HG03045 (cell line): ENCODE data around the gene SRRM3.
"Not testable (repeated sequence)": the region's sequence is repeated elsewhere in the genome, so short reads cannot be mapped to it uniquely, and the experiment has no call there.

Source experiments
- ATAC-seq: cut with Tn5 transposase; IDR thresholded peaks from one replicate; pipeline ENCODE4 v1.9.1; 2021; ENCODE audit warnings: mild to moderate bottlenecking, moderate library complexity; ENCODE audit not compliant: unreplicated experiment

The SRRM3 gene

DNA sequence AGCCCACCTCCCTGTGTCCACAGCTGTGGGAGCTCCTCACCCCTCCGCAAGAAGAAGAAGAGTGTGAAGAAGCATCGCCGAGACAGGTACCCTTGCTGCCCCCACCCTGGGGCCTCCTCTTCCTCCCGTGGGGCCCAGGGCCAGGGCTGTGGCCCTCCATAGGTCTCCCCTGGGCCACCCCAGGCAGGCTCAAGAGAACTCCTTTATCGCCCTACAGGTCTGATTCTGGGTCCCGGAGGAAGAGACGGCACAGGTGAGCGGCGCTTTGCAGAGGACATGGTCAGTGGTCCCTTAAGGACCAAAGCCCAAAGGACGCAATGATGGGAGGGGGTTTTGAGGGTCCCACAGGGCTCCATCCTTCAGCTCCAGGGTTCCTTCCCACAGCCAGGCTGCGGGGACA, 59.6 kb downstream of the SRRM3 start:
- no peak for ATAC-seq

DNA sequence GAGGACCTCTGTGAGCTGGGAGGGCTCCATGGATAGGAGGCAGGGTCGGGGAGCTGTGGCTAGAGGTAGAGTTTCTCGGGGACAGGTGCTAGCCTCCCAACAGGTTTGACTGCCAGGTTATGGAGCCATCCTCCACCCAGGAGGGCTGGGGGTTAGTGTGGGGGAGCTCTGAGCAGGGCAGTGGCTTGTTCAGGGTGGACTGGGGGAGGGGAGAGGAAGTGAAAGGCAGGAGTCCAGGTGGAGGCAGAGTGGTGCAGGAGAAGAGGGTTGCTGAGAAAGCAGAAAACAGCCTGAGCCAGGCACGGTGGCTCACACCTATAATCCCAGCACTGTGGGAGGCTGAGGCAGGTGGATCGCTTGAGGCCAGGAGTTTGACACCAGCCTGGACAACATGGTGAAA, 60.2 kb downstream of the SRRM3 start:
- no peak for ATAC-seq

DNA sequence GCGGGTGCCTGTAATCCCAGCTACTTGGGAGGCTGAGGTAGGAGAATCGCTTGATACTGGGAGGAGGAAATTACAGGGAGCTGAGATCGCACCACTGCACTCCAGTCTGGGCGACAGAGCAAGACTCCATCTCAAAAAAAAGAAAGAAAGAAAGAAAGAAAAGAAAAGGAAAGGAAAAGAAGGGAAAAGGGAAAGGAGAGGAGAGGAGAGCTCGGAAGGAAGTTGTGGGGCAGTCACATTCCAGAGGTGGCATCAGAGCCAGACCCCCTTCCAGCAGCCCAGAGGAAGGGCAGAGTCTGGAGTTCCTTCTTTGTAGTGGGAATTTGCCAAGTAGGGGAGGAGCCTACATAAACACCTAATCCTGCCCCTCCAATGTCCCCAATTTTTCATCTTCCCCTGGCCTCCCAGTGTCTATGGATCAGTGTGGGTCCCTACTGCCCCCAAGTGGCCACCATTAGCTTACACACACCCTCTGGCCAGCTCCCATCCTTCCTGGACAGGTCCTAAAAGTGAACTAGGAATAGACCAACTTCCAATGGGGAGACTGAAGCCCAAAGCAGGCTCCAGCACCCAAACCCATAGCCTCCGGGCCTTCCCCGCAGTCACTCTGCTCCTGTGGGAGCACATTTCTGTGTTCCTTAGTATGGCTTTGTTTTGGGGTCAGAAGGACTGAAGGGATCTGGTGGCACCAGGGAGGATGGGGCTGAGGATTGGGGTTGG, 61.1 kb downstream of the SRRM3 start:
- ATAC-seq, result no peak

DNA sequence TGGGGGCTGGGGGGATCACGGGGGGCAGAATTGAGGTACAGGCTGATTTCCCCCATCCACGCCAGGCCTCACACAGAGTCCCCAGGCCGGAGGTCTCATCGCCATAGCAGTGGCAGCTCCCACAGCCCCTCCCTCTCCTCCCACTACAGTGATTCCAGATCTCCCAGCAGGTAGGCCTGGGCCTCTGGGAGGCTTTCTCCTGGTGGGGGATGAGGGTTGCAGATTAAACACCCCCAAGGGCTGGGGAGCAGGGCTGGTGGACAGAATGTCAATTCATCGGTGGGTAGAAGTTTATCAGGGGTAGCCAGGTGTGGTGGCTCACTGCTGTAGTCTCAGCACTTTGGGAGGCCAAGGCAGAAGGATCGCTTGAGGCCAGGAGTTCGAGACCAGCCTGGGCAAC, 63.6 kb downstream of the SRRM3 start:
- no peak for ATAC-seq

DNA sequence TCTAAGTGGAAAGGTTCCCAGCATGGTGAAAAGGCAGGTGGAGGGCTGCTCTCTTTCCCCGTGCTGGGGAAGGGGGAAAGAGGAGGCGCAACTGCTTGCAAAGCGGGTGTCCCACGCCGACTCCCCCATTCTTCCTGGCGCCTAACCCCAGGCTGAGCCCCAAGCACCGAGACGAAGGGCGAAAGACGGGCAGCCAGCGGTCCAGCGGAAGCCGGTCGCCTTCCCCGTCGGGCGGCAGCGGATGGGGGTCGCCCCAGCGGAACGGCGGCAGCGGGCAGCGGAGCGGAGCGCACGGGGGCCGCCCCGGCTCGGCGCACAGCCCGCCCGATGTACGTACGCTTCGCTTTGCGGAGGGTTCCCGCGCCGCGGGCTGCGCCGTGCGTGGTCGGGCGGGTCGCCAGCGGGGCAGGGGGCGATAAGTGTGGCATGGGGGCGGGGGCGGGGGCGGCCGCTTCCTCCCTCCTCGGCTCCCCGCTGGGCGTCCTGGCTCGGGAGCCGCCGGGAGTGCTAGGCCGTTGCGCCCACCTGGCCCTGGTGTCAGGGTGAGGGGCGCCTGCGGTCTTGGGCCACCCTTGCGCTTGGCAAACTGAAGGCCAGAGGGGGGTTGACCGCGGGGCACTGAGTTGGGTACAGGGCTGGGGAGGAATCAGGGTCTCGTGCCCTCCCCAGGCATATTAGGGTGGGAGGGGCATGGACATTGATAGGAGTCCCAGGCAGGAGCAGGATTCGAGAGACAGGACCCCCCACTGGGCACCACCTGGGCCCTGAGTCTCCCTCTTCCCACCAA, 65.6 kb downstream of the SRRM3 start:
- ATAC-seq, result no peak

DNA sequence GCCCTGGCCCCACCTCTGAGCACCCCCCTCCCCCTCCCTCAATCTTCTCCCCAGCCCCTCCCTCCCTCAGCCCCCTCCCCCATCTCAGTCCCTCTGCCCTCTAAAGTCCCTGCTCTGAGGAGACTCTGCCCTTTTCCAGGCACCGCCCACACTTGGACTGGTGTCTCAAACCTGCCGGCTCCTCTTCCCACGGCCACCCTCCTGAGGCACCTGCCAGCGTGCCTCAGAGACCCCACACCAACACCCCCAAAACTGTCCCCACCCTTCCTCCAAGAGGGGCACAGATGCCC, 66.1 kb downstream of the SRRM3 start:
- ATAC-seq, result no peak

- no peak for ATAC-seq
Measured at GRCh38 chr7:76268376-76268775, 66.7 kb downstream of the SRRM3 start.

GRCh38 chr7:76269895-76270294, 68.2 kb downstream of the SRRM3 start:
- ATAC-seq, result no peak

- not testable (repeated sequence) for ATAC-seq
Measured at GRCh38 chr7:76271384-76271783, 69.7 kb downstream of the SRRM3 start.

GRCh38 chr7:76272142-76272541, 70.4 kb downstream of the SRRM3 start:
- ATAC-seq, result no peak

- ATAC-seq, result no peak
Measured at GRCh38 chr7:76272851-76273497, 71.3 kb downstream of the SRRM3 start.

DNA sequence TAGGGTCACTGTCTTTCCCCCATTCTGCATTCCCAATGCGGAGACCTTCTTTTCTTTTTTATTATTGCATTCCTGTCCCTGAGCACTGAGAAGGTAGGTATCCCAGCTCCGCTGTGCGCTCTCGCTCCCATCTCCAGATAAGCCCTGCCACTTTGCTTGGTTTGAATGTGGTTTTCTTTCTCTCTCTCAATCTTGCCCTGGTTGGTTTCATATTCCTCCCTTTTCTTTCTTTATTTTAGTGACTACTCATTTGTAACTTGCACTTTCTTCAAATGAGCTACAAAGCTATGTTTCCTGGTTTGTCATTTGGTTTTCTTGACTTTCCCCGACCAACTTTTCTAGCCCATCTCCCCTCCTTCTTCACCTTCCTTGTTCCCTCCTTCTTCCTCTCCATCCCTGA, 71.8 kb downstream of the SRRM3 start:
- no peak for ATAC-seq

GRCh38 chr7:76278540-76278939, 76.8 kb downstream of the SRRM3 start:
- no peak for ATAC-seq

GRCh38 chr7:76280408-76280807, 78.7 kb downstream of the SRRM3 start:
- no peak for ATAC-seq

DNA sequence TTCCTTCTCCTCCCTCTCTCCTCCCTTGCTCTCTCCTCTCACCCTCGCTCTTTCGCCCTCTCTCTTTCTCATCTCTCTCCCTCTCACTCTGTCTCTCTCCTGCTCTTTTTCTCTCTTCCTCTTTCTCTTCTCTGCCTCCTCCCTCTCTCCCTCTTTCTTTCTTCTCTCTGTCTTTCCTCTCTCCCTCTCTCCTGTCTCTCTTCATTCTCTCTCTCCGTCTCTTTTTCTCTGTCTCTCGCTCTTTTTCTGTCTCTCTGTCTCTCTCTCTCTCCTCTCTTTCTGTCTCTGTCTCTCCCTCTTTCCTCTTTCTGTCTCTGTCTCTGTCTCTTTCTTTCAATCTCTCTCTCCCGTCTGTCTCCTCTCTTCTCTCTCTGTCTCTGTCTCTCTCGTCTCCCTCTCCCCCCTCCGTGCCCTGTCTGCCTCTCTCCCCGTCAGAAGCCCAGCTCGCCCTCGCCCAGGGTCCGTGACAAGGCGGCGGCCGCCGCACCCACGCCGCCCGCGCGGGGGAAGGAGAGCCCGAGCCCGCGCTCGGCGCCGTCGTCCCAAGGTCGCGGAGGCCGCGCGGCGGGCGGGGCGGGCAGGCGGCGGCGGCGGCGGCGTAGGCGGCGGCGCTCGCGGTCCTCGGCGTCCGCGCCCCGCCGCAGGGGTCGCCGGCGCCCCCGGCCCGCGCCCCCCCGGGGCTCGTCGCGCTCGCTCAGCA, 79.5 kb downstream of the SRRM3 start:
- no peak for ATAC-seq

DNA sequence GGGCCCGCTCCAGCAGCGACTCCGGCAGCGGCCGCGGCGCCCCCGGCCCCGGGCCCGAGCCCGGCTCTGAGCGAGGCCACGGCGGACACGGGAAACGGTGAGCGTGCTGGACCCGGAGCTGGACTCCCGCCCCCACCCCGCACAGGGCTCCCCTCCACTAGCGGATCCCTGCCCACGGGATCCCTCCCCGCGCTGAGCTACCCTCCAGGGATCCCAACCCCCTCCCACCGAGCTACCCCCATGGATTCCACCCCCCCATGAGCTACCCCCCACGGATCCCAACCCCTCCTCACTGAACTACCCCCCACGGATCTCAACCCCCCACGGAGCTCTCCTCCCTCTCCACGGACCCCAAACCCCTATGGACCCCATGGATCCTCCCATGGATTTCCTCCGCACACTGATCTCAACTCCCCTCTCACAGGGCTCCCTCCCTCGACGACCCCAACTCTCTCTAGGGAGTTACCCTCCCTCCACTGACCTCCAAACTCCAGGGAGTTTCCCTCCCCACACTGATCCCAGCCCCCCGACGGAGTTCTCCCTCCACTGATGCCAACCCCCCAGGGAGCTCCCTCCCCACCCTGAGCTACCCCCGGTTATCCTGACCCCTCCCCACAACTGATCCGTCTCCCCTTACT, 80.1 kb downstream of the SRRM3 start:
- ATAC-seq, result no peak

DNA sequence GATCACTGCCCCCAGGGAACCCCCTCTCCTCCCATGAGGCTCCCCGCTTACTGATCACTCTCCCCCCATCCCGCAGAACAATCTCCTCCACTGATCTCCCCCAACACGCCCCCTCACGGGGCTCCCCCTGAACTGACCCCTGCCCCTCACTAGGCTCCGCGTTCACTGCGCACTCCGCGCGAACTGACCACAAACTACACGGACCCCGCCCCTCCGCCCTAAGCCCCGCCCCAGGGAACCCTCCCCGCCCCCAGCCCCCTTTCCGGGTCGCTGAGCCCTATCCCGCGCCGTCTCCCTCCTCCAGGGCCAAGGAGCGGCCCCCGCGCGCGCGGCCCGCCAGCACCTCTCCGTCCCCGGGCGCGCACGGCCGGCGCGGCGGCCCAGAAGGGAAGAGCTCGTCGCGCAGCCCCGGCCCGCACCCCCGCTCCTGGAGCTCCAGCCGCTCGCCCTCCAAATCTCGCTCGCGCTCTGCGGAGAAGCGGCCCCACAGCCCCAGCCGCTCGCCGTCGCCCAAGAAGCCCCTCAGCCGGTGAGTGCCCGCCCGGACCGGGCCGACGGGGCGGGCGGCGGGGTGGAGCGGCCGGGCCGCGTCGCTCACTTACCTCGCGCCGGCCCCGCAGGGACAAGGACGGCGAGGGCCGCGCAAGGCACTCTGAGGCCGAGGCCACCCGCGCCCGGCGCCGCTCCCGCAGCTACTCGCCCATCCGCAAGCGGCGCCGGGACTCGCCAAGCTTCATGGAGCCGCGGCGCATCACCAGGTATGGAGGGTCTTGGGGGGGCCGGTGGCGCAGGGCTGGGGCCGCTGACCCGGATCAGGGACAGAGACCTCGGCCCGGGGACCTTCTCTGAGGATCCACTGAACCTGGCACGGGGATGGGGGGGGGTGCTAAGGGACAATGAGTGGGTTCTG, 80.9 kb downstream of the SRRM3 start:
- no peak for ATAC-seq

- no peak for ATAC-seq
Measured at GRCh38 chr7:76283254-76284159, 81.8 kb downstream of the SRRM3 start.
